ENCODE data around the gene AARS2. TPM values are rescaled to one million over a fixed set of nuclear protein-coding genes. Genes with fewer than 3 reads are reported as not detected.

The AARS2 gene
- total and polyA plus RNA-seq, 8 donors, result 2.9 to 19.3 (median 6.4) TPM

- peaks cover 7 to 55% (median 42%) of the 10 kb centered on the region in 3 donors for H3K27me3 ChIP-seq
- H3K4me3 ChIP-seq, result peak overlapping the region in 3 of 4 donors; percentile 41 to 59 (median 54)
Observed at GRCh38 chr6:44298055-44298803, 14.9 kb downstream of the AARS2 start.

GRCh38 chr6:44297063-44298038, 15.8 kb downstream of the AARS2 start:
- Histone ChIP-seq H3K4me3 (peak overlapping the region; percentile 41 to 59 (median 52)), H3K27me3 (peaks cover 7 to 64% (median 49%) of the 10 kb centered on the region in 3 donors), H3K9me3 (no peaks in the 10 kb centered on the region), H3K27ac (peak overlapping the region in 1 of 5 donors; percentile 18), H3K36me3 (peaks cover 22 to 28% (median 24%) of the 10 kb centered on the region in 4 donors), H3K4me1 (peaks cover 14 to 18% (median 17%) of the 10 kb centered on the region in 4 donors)
- intact Hi-C loops (cut with DNase I; ENCODE audit: low total_unique reads), result no loop called here
- 1 to 2% (median 2%) methylated on average over 20 to 86 of the region's 86 CpGs for WGBS, 5 donors
- TF ChIP-seq POLR2A (IDR thresholded peaks at IDR 0.05) (no peak), POLR2AphosphoS5 (IDR thresholded peaks at IDR 0.05) (peak in 1 of 3 donors; percentile 2)
- DNase-seq, result peak; percentile 39 to 86

More at GRCh38 chr6:44298055-44298803, 14.9 kb downstream of the AARS2 start:
- WGBS, 5 donors, result 32 to 40% (median 37%) methylated on average over 16 to 20 of the region's 20 CpGs
- DNase-seq, result peak in 1 of 2 donors; percentile 37
- Histone ChIP-seq H3K36me3 (peaks cover 31 to 37% (median 33%) of the 10 kb centered on the region in 4 donors), H3K9me3 (no peaks in the 10 kb centered on the region), H3K4me1 (peaks cover 14 to 18% (median 17%) of the 10 kb centered on the region in 4 donors), H3K27ac (no peak overlapping the region)
- intact Hi-C loops (cut with DNase I; ENCODE audit: low total_unique reads), result no loop called here
- TF ChIP-seq EP300 (IDR thresholded peaks at IDR 0.05) (no peak), POLR2AphosphoS5 (IDR thresholded peaks at IDR 0.05) (no peak), CTCF (IDR thresholded peaks at IDR 0.05) (no peak)

- intact Hi-C loops (cut with DNase I; ENCODE audit: low total_unique reads), result no loop called here
- 49 to 70% (median 58%) methylated on average over 7 of the region's 7 CpGs for WGBS, 5 donors
- H3K4me3 ChIP-seq, result no peak overlapping the region
- peaks cover 0 to 6% (median 2%) of the 10 kb centered on the region in 4 donors for H3K36me3 ChIP-seq
- H3K27me3 ChIP-seq, result peaks cover 7 to 86% (median 69%) of the 10 kb centered on the region in 3 donors
- peaks cover 14 to 18% (median 17%) of the 10 kb centered on the region in 4 donors for H3K4me1 ChIP-seq
- TF ChIP-seq POLR2A (IDR thresholded peaks at IDR 0.05) (no peak), CTCF (IDR thresholded peaks at IDR 0.05) (no peak), EP300 (IDR thresholded peaks at IDR 0.05) (no peak), POLR2AphosphoS5 (IDR thresholded peaks at IDR 0.05) (no peak)
- no peak overlapping the region for H3K27ac ChIP-seq
- DNase-seq, result no peak
- H3K9me3 ChIP-seq, result no peaks in the 10 kb centered on the region
Observed at GRCh38 chr6:44294832-44295791, 18.0 kb downstream of the AARS2 start.

GRCh38 chr6:44292661-44293365, 20.3 kb downstream of the AARS2 start:
- no peaks in the 10 kb centered on the region for H3K36me3 ChIP-seq
- no peaks in the 10 kb centered on the region for H3K9me3 ChIP-seq
- 67 to 89% (median 75%) methylated on average over 4 of the region's 4 CpGs for WGBS, 5 donors
- H3K4me3 ChIP-seq, result no peak overlapping the region
- peaks cover 10 to 11% (median 10%) of the 10 kb centered on the region in 4 donors for H3K4me1 ChIP-seq
- no peak overlapping the region for H3K27ac ChIP-seq
- TF ChIP-seq CTCF (IDR thresholded peaks at IDR 0.05) (no peak), EP300 (IDR thresholded peaks at IDR 0.05) (no peak), POLR2AphosphoS5 (IDR thresholded peaks at IDR 0.05) (no peak), POLR2A (IDR thresholded peaks at IDR 0.05) (no peak)
- peaks cover 7 to 98% (median 78%) of the 10 kb centered on the region in 3 donors for H3K27me3 ChIP-seq
- DNase-seq, result no peak
- intact Hi-C loops (cut with DNase I; ENCODE audit: low total_unique reads), result no loop called here
